Breast epithelium (tissue), 3 donors: ENCODE results near the gene IFNLR1.

Experiments
- CTCF ChIP-seq, 3 donors: fragments of 450-650 bp; IDR thresholded peaks; one replicate each; pipeline ENCODE4 v1.5.1; 2016 to 2017; ENCODE audit warnings: antibody characterized with exemption in 3 of 3, mild to moderate bottlenecking in 3 of 3, moderate library complexity in 3 of 3
- POLR2A ChIP-seq: fragments of 450-650 bp; IDR thresholded peaks from one replicate; pipeline ENCODE4 v1.6.1; 2016; ENCODE audit warnings: antibody characterized with exemption, mild to moderate bottlenecking, moderate library complexity
- POLR2AphosphoS5 ChIP-seq, 3 donors: sonication (generic); formaldehyde crosslinking; IDR thresholded peaks; one replicate each; pipeline ENCODE4 v1.6.1; 2017; ENCODE audit warnings: antibody characterized with exemption in 3 of 3

DNA sequence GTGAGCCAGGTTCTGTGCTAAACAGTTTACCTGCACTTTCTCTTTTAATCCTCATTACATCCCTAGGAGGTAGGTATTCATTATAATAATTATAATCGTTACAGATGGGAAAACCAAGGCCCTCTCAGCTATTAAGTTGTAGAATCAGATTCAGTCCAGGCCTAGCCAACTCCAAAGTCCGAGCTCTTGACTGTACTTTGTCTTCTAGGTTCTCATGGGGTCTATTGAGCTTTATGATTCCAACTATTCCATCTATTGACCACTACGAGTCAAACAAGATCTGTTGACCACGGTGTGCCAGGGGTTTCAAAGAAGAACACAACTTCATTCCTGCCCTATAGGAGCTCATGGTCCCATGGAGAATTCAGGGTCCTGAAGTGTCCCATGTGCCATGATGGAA lies 2.0 kb downstream of the IFNLR1 start:
- TF ChIP-seq CTCF (IDR thresholded peaks at IDR 0.05) (no peak), POLR2A (no peak), POLR2AphosphoS5 (IDR thresholded peaks at IDR 0.05) (no peak)
